Uterus (tissue), 2 donors: Measurements from ENCODE around the gene TMEM183A.

Source experiments
- CTCF ChIP-seq, 4 experiments: fragments of 200-600 bp in 2 of 4; fragments of 450-650 bp in 2 of 4; sonication (generic) in 2 of 4; IDR thresholded peaks; one replicate each; pipeline ENCODE4 v1.5.1; 2016 to 2019; ENCODE audit warnings: antibody characterized with exemption in 4 of 4, mild to moderate bottlenecking in 2 of 4, moderate library complexity in 1 of 4
- POLR2A ChIP-seq, 2 donors: fragments of 450-650 bp; IDR thresholded peaks; one replicate each; pipeline ENCODE4 v1.6.1; 2016; ENCODE audit warnings: antibody characterized with exemption in 2 of 2, mild to moderate bottlenecking in 1 of 2, moderate library complexity in 1 of 2

DNA sequence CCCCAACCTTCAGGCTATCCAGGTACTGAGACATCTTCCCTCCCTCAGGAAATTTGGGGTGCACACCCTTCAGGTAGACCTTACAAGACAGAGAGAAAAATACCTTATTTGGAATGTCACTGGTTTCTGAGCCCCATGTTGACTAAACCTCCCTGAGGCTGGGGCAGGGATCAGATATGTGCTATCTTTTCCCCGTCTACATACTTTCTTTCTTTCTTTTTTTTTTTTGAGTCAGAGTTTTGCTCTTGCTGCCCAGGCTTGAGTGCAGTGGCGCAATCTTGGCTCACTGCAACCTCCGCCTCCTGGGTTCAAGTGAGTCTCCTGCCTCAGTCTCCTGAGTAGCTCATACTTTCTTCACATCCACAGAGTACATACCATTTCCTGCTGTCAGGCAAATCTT is 41.8 kb upstream of the TMEM183A start:
- TF ChIP-seq CTCF (IDR thresholded peaks at IDR 0.05): no peak
- no peak for TF ChIP-seq POLR2A (IDR thresholded peaks at IDR 0.05)
